Hippocampal formation (tissue), 2 donors: ENCODE measurements around the gene MYO1F.
"Not testable (repeated sequence)": the region's sequence is repeated elsewhere in the genome, so short reads cannot be mapped to it uniquely, and the experiment has no call there.

Experiments
- DNase-seq, 2 donors: peaks; one replicate each; lab custom pipeline; 2025; lab: John Stamatoyannopoulos, UW

Gene MYO1F

GRCh38 chr19:8517551-8518442 is 59.4 kb downstream of the MYO1F start:
- no peak for DNase-seq

DNA sequence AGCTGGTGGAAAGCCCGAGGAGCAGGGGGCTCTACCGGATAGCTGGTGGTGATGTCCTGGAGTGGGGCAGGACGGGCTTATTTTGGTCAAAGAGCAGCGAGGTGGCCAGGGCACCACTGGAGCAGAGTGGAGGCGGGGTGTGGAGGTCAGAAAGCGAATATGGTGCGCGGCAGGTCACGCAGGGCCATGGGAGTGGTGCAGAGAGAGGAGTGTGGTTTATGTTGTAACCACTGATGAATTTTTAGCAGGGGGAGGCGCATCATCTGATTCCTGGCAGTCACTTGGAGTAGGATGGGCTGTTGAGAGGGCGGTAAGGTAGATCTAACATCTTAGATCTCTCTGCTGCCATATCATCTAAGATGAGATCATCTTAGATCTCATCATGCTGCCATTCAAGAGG is 61.9 kb downstream of the MYO1F start:
- no peak for DNase-seq

DNA sequence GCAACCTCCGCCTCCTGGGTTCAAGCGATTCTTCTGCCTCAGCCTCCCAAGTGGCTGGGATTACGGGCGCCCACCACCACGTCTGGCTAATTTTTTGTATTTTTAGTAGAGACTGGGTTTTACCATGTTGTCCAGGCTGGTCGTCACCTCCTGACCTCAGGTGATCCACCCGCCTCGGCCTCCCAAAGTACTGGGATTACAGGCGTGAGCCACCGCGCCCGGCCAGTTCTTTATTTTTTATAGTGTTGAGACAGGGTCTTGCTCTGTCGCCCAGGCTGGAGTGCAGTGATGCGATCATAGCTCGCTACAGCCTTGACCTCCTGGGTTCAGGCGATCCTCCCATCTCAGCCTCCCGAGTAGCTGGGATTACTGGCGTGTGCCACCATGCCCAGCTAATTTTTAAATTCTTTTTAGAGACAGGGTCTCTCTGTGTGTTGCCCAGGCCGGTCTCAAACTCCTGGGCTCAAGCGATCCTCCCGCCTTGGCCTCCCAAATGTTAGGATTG is 62.7 kb downstream of the MYO1F start:
- not testable (repeated sequence) for DNase-seq

GRCh38 chr19:8513687-8514504 is 63.3 kb downstream of the MYO1F start, which contains the start of gene ZNF414:
Gene ZNF414, minus strand, starts transcription at chr19:8514167. Its CDS starts 121 bp downstream, at chr19:8514046.
- DNase-seq = peak; percentile 91 to 97

GRCh38 chr19:8513036-8513686 is 64.1 kb downstream of the MYO1F start:
- no peak for DNase-seq

GRCh38 chr19:8512115-8512967 is 64.9 kb downstream of the MYO1F start:
- no peak for DNase-seq

DNA sequence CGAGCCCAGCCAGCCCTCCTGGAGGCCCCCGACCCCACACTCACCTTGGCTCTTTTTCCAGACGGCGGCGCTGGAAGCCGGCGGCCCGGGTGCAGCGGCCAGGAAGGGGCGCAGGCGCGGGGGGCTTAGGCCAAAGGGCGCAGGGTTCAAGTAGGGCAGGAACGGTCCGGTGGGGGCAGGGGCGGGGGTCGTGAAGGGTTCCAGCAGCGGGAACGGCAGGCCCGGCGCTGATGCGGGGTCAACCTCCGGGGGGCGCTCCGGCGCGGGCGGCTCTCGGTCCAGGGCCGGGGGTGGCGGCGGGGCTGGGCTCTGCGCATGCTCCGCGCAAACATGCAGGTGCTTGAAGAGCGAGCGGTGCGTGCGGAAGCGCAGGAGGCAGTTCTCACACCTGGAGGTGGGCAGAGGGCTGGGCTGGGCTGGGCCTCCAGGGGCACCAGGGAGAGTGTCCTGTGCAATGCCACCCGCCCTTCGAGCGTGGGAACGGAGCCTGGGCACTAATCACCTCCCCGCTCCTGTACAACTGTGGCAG is 65.6 kb downstream of the MYO1F start:
- no peak for DNase-seq

- DNase-seq = no peak
Measured at GRCh38 chr19:8510589-8511115, 66.6 kb downstream of the MYO1F start.

DNA sequence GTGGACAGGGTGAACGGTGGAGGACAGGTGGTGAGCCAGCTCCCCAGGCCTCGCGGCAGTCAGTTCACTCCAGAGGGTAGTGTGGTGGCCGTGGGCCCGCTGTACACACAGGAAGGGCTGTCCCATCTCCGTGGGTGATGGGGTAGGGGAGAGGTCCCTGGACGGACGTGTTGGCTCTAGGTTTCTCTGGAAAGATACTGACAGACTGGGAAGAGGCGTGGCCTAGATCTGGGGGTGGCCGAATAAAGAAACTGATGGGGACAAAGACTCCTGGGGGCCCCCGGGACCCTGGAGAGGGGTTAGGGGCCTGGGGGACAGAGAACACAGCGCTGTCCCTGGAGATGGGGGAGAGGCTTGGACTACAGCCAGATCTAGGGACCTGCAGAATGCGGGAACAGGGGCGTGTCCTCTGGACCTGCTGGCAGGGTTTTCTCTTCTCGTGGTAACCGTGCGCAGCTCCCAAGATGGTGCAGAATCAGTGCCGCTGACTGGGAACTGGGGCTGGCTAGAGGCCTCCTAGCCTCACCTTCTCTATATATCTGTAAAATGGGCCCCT is 70.8 kb downstream of the MYO1F start:
- no peak for DNase-seq

DNA sequence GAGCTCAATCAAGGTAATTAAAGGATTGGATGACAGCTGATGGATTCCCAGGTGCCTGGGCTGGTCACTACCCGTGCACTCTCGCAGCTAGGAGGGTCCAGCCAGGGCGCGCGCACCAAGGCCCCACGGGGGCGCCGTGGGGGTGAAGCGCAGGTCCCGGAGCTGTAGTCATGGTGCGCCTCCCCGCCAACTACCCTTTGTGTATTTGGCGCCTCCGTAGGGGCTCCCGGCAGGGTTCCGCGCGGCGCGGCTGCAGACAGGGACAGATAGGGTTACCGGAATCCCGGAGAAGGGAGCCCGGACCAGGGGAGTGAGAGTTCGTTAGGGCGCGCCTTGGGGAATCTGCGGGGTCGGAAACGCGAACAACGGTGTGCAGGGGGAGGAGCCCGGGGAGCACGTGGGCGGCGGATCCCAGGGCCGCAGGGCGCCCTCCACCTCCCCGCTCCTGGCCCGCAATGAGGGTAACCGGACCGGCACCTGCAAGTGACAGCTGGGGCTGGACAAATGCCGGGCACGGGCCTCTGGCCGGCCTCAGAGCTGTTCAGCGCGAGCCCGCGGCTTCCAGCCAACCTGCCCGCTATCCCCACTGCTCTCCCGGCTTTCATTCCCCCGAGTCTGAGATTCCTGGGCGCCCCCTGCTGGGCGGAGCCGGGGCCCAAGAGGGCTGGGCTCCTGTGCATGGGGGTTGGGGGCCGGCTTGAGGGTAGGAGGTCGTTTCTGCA is 71.4 kb downstream of the MYO1F start:
- DNase-seq = peak; percentile 54 to 77

DNA sequence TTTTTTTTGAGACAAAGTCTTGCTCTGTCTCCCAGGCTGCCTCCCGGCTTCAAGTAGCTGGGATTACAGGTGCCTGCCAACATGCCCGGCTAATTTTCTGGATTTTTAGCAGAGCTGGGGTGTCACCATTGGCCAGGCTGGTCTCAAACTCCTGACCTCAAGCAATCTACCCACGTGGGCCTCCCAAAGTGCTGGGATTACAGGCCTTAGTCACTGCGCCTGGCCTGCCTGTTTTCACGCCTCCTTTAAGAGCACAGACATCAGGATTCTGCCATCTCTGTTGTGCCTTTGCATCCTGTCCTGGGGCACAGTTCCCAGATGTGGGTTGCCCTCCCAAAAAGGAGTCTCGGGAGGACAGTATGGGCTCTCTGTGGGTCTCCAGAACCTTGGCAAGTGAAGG is 72.3 kb downstream of the MYO1F start:
- DNase-seq = no peak

GRCh38 chr19:8504171-8504570 is 73.1 kb downstream of the MYO1F start:
- DNase-seq = no peak

- no peak for DNase-seq
Measured at GRCh38 chr19:8503510-8503909, 73.7 kb downstream of the MYO1F start.

DNA sequence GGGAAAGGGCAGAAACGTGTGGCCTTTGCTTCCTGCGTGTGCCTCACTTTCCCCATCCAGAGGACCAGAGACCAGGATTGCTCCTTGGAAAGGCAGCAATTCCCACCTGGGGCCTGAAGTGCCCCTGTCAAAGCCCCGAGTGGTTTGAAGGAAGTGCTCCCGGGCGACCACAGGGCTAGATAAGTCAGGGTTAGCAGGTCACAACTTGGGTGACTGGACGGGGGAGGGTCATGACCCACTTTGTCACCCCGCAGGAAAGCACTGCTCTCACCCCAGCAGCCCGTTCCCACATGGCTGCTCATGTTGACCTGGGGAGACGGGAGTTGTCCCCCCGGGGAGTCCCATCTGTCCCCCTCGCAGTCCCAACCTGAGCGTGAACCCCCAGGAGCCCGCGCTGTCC is 75.3 kb downstream of the MYO1F start:
- DNase-seq = no peak

- no peak for DNase-seq
Measured at GRCh38 chr19:8501516-8501915, 75.7 kb downstream of the MYO1F start.

GRCh38 chr19:8500158-8500557 is 77.1 kb downstream of the MYO1F start:
- DNase-seq = no peak

- DNase-seq = no peak
Measured at GRCh38 chr19:8499048-8499833, 78.0 kb downstream of the MYO1F start.

GRCh38 chr19:8498295-8498694 is 78.9 kb downstream of the MYO1F start:
- no peak for DNase-seq

DNA sequence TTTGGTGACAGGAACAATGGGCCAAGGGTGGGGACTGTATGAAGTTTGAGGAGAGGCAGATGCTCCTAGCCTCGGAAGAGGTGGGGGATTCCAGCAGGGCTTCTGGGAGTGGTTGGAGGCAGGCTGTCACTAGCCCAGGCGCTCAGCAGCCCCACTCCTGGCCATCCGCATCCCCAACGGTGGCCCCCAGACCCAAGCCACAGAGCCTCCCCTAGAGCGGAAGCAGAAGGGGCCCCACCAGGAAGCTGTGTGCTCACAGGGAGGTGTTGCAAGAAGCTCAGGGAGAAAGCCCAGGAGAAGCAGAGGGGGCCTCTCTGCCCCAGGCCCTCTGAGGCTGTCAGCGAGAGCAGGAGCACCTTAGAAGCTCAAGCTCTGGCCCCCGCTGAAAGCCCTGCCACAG is 83.1 kb downstream of the MYO1F start:
- DNase-seq = no peak
